ENCODE measurements around the gene UGT1A8. TPM values are rescaled to one million over a fixed set of nuclear protein-coding genes. Genes with fewer than 3 reads are reported as not detected.

The UGT1A8 gene
- total RNA-seq, 1 experiment from 2014 or later: not detected

DNA sequence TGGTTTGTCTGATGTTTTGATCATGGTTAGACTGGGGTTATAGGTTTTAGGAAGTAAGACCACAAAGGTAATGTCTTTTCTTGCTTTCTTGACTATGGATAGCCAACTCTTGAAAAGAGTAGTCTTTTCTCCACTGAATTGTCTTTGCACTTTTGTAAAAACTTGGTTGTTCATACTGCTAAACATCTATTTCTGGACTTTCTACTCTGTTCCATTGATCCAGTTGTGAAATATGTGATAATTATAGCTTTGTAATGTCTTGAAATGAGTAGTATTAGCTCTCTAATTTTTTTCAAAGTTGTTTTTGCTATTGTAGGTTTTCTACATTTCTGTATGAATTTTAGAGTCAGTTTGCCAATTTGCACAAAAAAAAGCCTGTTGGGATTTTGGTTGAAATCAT, 41.2 kb downstream of the UGT1A8 start:
- TF ChIP-seq FOSL1 (IDR thresholded peaks at IDR 0.05; ENCODE audit: low read depth) (no peak), EGR1 (IDR thresholded peaks at IDR 0.05; ENCODE audit: low read depth) (no peak), ZFX (IDR thresholded peaks at IDR 0.05) (no peak), ZNF274 (IDR thresholded peaks at IDR 0.05; ENCODE audit: low read depth, low read length) (no peak), TCF7L2 (IDR thresholded peaks at IDR 0.05; ENCODE audit: borderline replicate concordance, extremely low read depth, insufficient read depth, insufficient read length) (no peak), ELF1 (IDR thresholded peaks at IDR 0.05; ENCODE audit: borderline replicate concordance, low read depth) (no peak), JUND (IDR thresholded peaks at IDR 0.05) (no peak), SRF (IDR thresholded peaks at IDR 0.05; ENCODE audit: low read depth) (no peak), POLR2A (IDR thresholded peaks at IDR 0.05; ENCODE audit: borderline replicate concordance, extremely low read depth, insufficient read depth, insufficient read length) (no peak), SIN3A (IDR thresholded peaks at IDR 0.05; ENCODE audit: low read depth) (no peak), RAD21 (IDR thresholded peaks at IDR 0.05; ENCODE audit: low read depth) (no peak), CEBPB (IDR thresholded peaks at IDR 0.05; ENCODE audit: low read depth) (no peak)
- TF ChIP-seq, protein P1, sequence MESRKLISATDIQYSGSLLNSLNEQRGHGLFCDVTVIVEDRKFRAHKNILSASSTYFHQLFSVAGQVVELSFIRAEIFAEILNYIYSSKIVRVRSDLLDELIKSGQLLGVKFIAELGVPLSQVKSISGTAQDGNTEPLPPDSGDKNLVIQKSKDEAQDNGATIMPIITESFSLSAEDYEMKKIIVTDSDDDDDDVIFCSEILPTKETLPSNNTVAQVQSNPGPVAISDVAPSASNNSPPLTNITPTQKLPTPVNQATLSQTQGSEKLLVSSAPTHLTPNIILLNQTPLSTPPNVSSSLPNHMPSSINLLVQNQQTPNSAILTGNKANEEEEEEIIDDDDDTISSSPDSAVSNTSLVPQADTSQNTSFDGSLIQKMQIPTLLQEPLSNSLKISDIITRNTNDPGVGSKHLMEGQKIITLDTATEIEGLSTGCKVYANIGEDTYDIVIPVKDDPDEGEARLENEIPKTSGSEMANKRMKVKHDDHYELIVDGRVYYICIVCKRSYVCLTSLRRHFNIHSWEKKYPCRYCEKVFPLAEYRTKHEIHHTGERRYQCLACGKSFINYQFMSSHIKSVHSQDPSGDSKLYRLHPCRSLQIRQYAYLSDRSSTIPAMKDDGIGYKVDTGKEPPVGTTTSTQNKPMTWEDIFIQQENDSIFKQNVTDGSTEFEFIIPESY (IDR thresholded peaks at IDR 0.05; ENCODE audit: extremely low read depth, insufficient replicate concordance, low read length): no peak
- TF ChIP-seq, protein P2, sequence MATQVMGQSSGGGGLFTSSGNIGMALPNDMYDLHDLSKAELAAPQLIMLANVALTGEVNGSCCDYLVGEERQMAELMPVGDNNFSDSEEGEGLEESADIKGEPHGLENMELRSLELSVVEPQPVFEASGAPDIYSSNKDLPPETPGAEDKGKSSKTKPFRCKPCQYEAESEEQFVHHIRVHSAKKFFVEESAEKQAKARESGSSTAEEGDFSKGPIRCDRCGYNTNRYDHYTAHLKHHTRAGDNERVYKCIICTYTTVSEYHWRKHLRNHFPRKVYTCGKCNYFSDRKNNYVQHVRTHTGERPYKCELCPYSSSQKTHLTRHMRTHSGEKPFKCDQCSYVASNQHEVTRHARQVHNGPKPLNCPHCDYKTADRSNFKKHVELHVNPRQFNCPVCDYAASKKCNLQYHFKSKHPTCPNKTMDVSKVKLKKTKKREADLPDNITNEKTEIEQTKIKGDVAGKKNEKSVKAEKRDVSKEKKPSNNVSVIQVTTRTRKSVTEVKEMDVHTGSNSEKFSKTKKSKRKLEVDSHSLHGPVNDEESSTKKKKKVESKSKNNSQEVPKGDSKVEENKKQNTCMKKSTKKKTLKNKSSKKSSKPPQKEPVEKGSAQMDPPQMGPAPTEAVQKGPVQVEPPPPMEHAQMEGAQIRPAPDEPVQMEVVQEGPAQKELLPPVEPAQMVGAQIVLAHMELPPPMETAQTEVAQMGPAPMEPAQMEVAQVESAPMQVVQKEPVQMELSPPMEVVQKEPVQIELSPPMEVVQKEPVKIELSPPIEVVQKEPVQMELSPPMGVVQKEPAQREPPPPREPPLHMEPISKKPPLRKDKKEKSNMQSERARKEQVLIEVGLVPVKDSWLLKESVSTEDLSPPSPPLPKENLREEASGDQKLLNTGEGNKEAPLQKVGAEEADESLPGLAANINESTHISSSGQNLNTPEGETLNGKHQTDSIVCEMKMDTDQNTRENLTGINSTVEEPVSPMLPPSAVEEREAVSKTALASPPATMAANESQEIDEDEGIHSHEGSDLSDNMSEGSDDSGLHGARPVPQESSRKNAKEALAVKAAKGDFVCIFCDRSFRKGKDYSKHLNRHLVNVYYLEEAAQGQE (IDR thresholded peaks at IDR 0.05; ENCODE audit: low read depth): no peak
- TF ChIP-seq, protein P3, sequence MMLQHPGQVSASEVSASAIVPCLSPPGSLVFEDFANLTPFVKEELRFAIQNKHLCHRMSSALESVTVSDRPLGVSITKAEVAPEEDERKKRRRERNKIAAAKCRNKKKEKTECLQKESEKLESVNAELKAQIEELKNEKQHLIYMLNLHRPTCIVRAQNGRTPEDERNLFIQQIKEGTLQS (IDR thresholded peaks at IDR 0.05): no peak
- TF ChIP-seq, protein P4, sequence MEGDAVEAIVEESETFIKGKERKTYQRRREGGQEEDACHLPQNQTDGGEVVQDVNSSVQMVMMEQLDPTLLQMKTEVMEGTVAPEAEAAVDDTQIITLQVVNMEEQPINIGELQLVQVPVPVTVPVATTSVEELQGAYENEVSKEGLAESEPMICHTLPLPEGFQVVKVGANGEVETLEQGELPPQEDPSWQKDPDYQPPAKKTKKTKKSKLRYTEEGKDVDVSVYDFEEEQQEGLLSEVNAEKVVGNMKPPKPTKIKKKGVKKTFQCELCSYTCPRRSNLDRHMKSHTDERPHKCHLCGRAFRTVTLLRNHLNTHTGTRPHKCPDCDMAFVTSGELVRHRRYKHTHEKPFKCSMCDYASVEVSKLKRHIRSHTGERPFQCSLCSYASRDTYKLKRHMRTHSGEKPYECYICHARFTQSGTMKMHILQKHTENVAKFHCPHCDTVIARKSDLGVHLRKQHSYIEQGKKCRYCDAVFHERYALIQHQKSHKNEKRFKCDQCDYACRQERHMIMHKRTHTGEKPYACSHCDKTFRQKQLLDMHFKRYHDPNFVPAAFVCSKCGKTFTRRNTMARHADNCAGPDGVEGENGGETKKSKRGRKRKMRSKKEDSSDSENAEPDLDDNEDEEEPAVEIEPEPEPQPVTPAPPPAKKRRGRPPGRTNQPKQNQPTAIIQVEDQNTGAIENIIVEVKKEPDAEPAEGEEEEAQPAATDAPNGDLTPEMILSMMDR (IDR thresholded peaks at IDR 0.05 in 2 of 3, conservative IDR thresholded peaks at IDR 0.05 in 1 of 3; ENCODE audit: borderline replicate concordance in 1 of 3, insufficient read depth in 1 of 3, low read depth in 2 of 3, low read length in 2 of 3): no peak
- no peak overlapping the region for H3K4me2 ChIP-seq (ENCODE audit: low read length)
- intact Hi-C loops (cut with micrococcal nuclease): no loop called here
- no peaks in the 10 kb centered on the region for H3K36me3 ChIP-seq (ENCODE audit: control insufficient read depth in 1 of 2, insufficient read depth in 2 of 2, low read length in 2 of 2)
- BruUV-seq (replicated peaks): no TSS peak
- no peak overlapping the region for H3K4me3 ChIP-seq (replicated peaks in 1 of 2; ENCODE audit: low read depth in 1 of 2, low read length in 2 of 2)
- no peaks in the 10 kb centered on the region for H3K79me2 ChIP-seq (ENCODE audit: insufficient read depth, low read length)
- ChIA-PET POLR2A (no interaction called here), CTCF (no interaction called here), RAD21 (ENCODE audit: low non-redundant PET in 1 of 2, low total read pairs in 2 of 2, uncharacterized antibody in 2 of 2, unreplicated experiment in 2 of 2) (no interaction called here)
- H3K9ac ChIP-seq (ENCODE audit: low read length): no peak overlapping the region
- H3K9me3 ChIP-seq (ENCODE audit: control insufficient read depth in 1 of 2, insufficient read depth in 1 of 2, low read depth in 1 of 2, low read length in 2 of 2): no peaks in the 10 kb centered on the region
- H3K27ac ChIP-seq (ENCODE audit: low read depth, low read length): no peak overlapping the region
- no peaks in the 10 kb centered on the region for H3K9me2 ChIP-seq (ENCODE audit: insufficient read depth)
- H3K27me3 ChIP-seq (ENCODE audit: insufficient read depth, low read length): peaks cover 7% of the 10 kb centered on the region; the same call in 1 of the 2 replicates
- DNase-seq (ENCODE audit: low read depth, low spot score) (no peak), ATAC-seq (no peak)
- H2AFZ ChIP-seq (ENCODE audit: low read depth, low read length, poor library complexity, severe bottlenecking): no peak overlapping the region
- no peaks in the 10 kb centered on the region for H3K4me1 ChIP-seq (ENCODE audit: control insufficient read depth in 1 of 2, insufficient read depth in 2 of 2, low read length in 2 of 2)
- no peaks in the 10 kb centered on the region for H4K20me1 ChIP-seq (ENCODE audit: insufficient read depth)
